Motor neuron (in vitro differentiated cells): Measurements from ENCODE around the gene GDPD5. TPM values are rescaled to one million over a fixed set of nuclear protein-coding genes. Genes with fewer than 3 reads are reported as not detected.

Source experiments
- ATAC-seq, 8 experiments: fragments of 200-7000 bp; cut with Tn5 transposase; replicated peaks in 6 of 8; 2 replicates each; pipeline ENCODE4 v1.8.0; 2021; ENCODE audit warnings: mild to moderate bottlenecking in 8 of 8, moderate library complexity in 8 of 8
- H3K27ac ChIP-seq, 2 donors: fragments of 250-450 bp; sonication (Bioruptor Pico); 2 replicates each; pipeline ENCODE4 v1.9.0; 2021; ENCODE audit warnings: antibody characterized with exemption in 2 of 2, mild to moderate bottlenecking in 2 of 2, moderate library complexity in 1 of 2
- H3K4me1 ChIP-seq, 2 donors: fragments of 250-450 bp; sonication (Bioruptor Pico); replicated peaks in 1 of 2; 2 replicates each; pipeline ENCODE4 v1.6.1; 2021; ENCODE audit warnings: antibody characterized with exemption in 2 of 2, mild to moderate bottlenecking in 2 of 2, moderate library complexity in 1 of 2
- H3K4me3 ChIP-seq, 5 donors: fragments of 250-450 bp; sonication (Bioruptor Pico); 2 replicates each; pipeline ENCODE4 v1.9.0; 2021; ENCODE audit warnings: antibody characterized with exemption in 5 of 5, mild to moderate bottlenecking in 5 of 5, moderate library complexity in 4 of 5
- WGBS, 10 experiments: fragments of 450-650 bp; shearing (Covaris generic); methylation state at CpG; one replicate each; pipeline ENCODE4 v1.0.0; 2022; 5-methylcytosine and 5-hydroxymethylcytosine counted together
- in situ Hi-C, 9 experiments: fragments of 400-800 bp; cut with MboI; loops; one replicate each; pipeline ENCODE4 v1.15.0; 2021; ENCODE audit warnings: low sequenced_read_pairs in 9 of 9, low pct_unique_long_range_greater_than_20kb in 2 of 9; ENCODE audit not compliant: unreplicated experiment in 9 of 9
- total RNA-seq, 8 experiments: library from RNA; unstranded; fragments of 300-600 nt; gene quantifications; 2 replicates each; pipeline versions ENCODE4 v1.2.3 to v1.2.4, GENCODE V29; 2022

Gene GDPD5
- total RNA-seq, 8 experiments from 2014 or later: 3.2 to 28.2 (median 16.1) TPM

DNA sequence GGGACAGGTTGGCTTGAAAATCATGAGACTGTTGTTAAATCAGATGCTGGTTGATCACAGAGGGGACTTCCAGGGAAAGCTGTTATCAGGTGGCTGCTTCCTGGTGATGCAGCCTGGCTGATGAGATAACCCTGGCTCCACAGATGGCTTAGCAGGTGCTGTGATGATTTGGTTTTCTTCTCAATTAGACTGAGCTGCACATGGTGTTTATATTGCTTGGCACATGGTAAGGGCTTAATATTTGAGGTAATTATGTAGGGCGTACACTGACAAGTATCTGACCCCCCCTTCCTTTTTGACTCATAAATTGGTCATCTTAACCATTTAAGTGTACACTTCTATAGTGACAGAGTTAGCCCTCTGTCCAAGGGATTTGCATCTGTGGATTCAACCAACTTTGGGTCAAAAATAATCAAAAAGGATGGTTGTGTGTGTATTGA, 119.4 kb downstream of the GDPD5 start:
- Histone ChIP-seq H3K4me1 (peaks cover 12% of the 10 kb centered on the region in 2 donors), H3K4me3 (no peak overlapping the region), H3K27ac (no peak overlapping the region)
- WGBS, 10 experiments: 0 to 100% (median 74%) methylated on average over 1 of the region's 1 CpG; no CpG with 5 or more reads in 6 of the 10 experiments
- peak in 1 of 8 experiments; percentile 37 for ATAC-seq
- in situ Hi-C loops: no loop called here

DNA sequence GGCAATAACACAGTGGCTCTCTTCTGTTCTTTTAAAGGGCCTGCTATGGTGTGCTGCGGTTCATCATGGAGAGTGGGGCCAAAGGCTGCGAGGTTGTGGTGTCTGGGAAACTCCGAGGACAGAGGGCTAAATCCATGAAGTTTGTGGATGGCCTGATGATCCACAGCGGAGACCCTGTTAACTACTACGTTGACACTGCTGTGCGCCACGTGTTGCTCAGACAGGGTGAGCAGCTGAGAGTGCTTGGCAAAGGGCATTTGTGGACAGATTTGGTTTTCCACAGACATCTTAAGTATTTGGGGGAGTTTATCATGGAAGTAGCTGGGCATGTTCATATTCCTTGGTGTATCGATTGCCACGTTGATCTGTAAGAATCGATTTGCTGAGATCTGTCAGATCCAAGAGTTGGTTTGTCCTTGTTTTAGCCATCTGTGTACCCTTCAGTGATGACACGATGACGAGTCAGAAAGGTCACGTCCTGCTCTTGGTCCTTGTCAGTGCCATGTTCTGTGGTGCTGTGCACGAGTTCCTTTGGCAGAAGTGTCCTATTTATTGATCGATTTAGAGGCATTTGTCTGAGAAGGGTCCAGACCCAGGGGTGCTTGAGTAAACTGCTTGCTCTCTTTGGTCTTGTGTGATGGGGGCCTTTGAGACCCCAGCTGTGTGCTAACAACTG, 121.6 kb downstream of the GDPD5 start:
- peaks cover 16 to 18% of the 10 kb centered on the region in 2 donors for H3K4me1 ChIP-seq
- ATAC-seq: no peak

DNA sequence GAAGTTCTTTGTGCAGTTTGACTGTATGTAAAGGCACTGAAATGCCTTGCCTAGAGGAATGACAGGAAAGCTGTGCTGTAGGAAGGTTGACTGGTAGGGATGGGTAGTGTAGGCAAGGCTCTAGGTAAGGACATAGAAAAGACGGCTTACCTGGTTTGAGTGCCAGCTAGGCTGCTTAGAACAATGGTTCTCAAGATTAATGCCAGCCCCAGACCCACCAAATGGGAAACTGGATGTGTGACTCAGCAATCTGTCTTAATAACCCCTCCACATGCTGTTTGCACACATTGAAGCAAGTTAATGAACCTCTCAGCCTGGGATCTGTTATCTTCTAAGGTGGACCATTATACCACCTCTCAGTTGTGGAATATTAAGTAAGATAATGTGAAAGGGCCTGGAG, 122.7 kb downstream of the GDPD5 start:
- in situ Hi-C loops: no loop called here
- 38 to 100% (median 100%) methylated on average over 1 of the region's 1 CpG; no CpG with 5 or more reads in 5 of the 10 experiments for whole genome bisulfite sequencing, 10 experiments
- Histone ChIP-seq H3K4me1 (peaks cover 16 to 20% of the 10 kb centered on the region in 2 donors), H3K27ac (no peak overlapping the region), H3K4me3 (no peak overlapping the region)
- ATAC-seq: no peak

More for the DNA sequence above, 121.6 kb downstream of the GDPD5 start:
- in situ Hi-C loops: no loop called here
- Histone ChIP-seq H3K27ac (no peak overlapping the region), H3K4me3 (no peak overlapping the region)
- 67 to 100% (median 94%) methylated on average over 2 to 13 of the region's 15 CpGs; no CpG with 5 or more reads in 3 of the 10 experiments for WGBS, 10 experiments

DNA sequence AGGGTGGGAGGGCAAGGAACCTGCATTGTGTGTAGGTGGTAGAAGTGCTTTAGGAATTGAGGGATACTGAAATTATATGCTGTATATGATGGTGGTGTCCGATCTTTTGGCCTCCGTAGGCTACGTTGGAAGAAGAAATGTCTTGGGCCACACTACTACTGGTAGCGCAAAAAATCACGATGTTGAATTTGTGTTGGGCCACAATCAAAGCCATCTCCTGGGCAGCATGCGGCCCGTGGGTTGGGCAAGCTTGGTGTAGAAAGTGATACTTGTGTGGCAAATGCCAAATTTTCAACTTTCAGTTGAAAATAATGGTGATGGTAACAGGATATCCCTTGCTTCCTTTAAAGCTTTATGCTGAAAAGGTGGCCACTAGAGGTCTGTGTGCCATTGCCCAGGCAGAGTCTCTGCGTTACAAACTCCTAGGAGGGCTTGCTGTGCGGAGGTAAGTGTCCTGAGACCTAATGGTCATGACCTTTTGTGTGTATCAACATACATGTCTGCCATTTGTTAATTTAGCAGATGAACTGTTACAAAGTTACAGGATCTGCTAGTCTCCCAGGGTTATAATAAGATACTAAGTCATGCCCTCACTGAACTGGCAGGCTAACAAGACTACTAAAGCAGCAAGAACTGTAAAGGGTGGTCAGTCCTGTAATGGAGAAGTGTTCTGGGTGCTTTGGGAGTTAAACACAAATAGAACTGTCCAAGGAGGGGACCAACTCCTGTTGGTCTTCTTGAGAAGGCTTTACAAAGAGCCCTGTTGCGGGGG, 123.6 kb downstream of the GDPD5 start:
- 66 to 100% (median 96%) methylated on average over 2 to 10 of the region's 10 CpGs for WGBS, 10 experiments
- in situ Hi-C loops: no loop called here
- Histone ChIP-seq H3K27ac (no peak overlapping the region), H3K4me3 (no peak overlapping the region), H3K4me1 (peaks cover 16 to 20% of the 10 kb centered on the region in 2 donors)
- ATAC-seq: no peak

DNA sequence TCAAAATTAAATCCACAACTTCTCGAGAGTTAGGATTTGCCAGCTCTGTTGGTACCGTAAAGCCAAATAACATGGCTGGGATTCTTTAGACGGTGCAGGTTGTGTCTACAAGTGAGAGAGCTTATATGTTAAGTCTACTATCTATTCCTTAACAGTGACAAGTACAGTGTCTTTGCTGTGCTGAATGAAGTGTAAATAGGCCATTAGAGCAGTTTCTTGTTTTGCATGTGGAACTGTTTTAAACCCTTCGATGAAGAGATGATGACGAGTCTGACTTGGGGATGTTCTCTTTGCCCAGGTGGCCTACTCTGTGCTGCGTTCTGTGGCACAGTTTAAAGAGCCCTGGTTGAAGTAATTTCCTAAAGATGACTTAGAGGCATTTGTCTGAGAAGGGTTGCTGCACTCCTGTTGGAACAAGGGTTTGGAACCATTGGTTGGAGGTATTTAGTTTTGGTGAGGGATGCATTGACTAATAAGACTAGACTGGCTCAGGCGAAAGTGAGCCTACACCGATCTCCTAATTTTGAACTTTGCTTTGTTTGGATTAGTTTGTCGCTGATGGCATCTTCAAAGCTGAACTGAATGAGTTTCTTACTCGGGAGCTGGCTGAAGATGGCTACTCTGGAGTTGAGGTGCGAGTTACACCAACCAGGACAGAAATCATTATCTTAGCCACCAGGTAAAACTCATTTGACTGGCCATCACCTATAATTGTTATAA, 125.4 kb downstream of the GDPD5 start:
- 0 to 9% (median 0%) methylated on average over 1 to 10 of the region's 11 CpGs for WGBS, 10 experiments
- in situ Hi-C loops: no loop called here
- peak in 2 of 8 experiments; percentile 4 to 6 for ATAC-seq
- H3K27ac ChIP-seq: peak overlapping the region; percentile 87 to 96
- H3K4me1 ChIP-seq: peaks cover 16 to 20% of the 10 kb centered on the region in 2 donors
- peak overlapping the region; percentile 50 to 98 (median 90) for H3K4me3 ChIP-seq

DNA sequence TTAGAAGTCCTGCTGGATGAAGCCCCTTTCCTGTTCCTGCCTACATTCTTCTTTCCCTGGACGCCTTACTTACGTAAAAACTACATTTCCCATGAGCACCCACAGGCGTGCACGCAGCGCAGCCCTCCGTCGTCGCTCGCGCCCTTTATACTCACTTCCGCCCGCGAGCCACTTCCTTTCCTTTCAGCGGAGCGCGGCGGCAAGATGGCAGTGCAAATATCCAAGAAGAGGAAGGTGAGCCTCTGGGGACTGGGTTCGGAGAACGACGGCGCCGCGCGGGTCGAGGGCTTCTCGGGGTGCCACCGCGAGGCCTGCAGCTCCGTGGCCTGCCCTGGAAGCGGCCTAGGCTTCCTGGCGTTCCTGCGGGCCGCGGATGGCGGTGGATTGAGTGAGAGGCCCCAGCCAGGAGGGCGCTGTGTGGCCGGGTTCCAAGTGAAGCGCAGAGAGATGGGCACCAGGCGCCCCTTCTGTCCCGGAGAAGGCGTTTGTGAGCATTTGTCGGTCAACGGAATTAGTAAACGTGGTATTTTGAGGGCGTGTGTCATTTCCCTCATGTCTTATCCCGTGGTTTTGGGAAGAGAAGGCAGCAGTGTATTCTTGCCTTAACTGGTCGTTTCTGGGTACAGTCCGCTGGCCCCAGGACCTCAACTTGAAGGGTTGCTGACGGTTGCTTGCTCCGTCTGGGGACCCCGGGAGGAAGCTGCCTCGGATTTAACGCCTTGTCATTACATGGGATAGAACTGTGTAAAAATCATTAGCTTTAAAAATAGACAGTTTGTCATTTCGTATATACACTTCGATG, 126.2 kb downstream of the GDPD5 start, which contains the start of gene RPS3:
Gene RPS3 (plus strand): TSS at position 175 of the 802 bp plus-strand sequence. CDS start 30 bp downstream, at position 205.
- peaks cover 16 to 20% of the 10 kb centered on the region in 2 donors for H3K4me1 ChIP-seq
- peak within 1 kb of the TSS; percentile 50 to 98 (median 90) for H3K4me3 ChIP-seq
- 0 to 2% (median 0%) methylated on average over 1 to 18 of the region's 55 CpGs for WGBS, 10 experiments
- ATAC-seq: peak; percentile 84 to 99 (median 97)
- in situ Hi-C loops: loop anchor here in 3 of 9 experiments (25.0 kb wide), 2 partner anchors 112 to 138 kb away; partner anchors contain the start of gene GDPD5 (in 2 of the 3)
- peak within 1 kb of the TSS; percentile 87 to 96 for H3K27ac ChIP-seq

DNA sequence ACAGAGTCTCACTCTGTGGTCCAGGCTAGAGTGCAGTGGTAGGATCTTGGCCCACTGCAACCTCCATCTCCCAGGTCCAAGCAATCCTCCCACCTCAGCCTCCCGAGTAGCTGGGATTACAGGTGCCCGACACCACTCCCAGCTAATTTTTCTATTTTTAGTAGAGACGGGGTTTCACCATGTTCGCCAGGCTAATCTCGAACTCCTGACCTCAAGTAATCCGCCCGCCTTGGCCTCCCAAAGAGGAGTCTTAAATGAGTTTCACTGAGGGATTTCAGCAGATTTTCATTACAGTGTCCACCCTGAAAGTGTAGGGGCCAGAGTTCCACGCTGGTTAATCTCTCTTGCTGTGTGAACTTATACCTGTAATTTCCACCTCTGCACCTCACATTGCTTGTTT, 126.8 kb downstream of the GDPD5 start:
- no peak overlapping the region for H3K27ac ChIP-seq
- 32 to 100% (median 64%) methylated on average over 1 to 8 of the region's 8 CpGs; no CpG with 5 or more reads in 3 of the 10 experiments for WGBS, 10 experiments
- no peak for ATAC-seq
- H3K4me1 ChIP-seq: peaks cover 16 to 20% of the 10 kb centered on the region in 2 donors
- H3K4me3 ChIP-seq: peak overlapping the region in 3 of 5 donors; percentile 90 to 98 (median 98)
- in situ Hi-C loops: loop anchor here in 3 of 9 experiments (25.0 kb wide), 2 partner anchors 112 to 138 kb away; partner anchors contain the start of gene GDPD5 (in 2 of the 3)

DNA sequence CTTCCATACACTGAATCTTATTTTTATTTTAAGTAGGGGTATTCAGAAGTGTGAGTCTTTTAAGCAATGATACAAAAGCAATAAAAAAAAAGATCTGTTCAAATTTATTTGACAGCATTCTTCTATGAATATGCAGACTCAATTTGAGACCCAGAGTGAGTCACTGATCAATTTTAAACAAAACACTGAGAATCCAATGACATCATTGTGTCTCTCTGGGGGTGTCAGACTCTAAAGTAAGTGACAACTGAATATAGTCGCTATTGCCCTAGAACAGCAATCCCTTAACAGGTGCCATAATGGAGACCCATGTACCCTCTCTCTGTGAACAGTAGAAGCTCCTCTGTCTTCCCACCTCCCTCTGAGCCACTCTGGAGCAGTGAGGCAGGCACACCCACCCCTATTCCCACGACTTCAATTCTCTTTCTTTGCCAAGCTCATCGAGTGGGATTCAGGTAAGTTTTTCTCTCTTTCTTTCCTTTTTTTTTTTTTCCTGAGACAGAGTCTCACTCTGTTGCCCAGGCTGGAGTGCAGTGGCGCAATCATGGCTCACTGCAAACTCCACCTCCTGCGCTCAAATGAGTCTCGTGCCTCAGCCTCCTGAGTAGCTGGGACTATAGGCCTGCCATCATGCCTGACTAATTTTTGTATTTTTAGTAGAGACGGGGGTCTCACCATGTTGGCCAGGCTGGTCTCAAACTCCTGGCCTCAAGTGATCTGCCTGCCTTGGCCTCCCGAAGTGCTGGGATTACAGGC, 131.5 kb downstream of the GDPD5 start:
- ATAC-seq: peak in 6 of 8 experiments; percentile 27 to 95 (median 72)
- H3K4me3 ChIP-seq: no peak overlapping the region
- in situ Hi-C loops: loop anchor here in 3 of 9 experiments (25.0 kb wide), 2 partner anchors 107 to 143 kb away; partner anchors contain the start of gene GDPD5 (in 2 of the 3)
- no peak overlapping the region for H3K27ac ChIP-seq
- H3K4me1 ChIP-seq: peaks cover 0 to 3% of the 10 kb centered on the region in 2 donors
- WGBS, 10 experiments: 29 to 100% (median 58%) methylated on average over 1 to 8 of the region's 8 CpGs

DNA sequence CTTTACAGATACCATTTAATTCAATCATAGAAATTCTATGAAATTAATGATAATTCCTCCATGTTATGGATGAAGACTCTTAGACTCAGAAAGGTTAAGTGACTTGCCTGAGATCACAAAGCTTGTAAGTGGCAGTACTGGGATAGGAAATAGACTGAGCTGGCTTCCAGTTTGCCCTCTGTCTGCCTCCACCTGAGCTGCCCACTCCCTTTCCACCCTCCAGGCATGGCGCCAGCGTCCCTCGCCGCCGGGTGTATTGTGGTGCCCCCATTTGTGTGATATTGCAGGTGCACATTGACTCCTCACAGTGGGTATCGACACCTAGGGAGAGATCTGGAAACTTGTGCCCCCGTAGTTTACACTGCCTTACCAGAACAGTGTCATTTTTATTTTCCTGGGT, 135.8 kb downstream of the GDPD5 start:
- ATAC-seq: no peak
- Histone ChIP-seq H3K27ac (no peak overlapping the region), H3K4me1 (peaks cover 0 to 7% of the 10 kb centered on the region in 2 donors), H3K4me3 (no peak overlapping the region)
- in situ Hi-C loops: loop anchor here (10.0 to 25.0 kb wide), 5 partner anchors 95 to 147 kb away; partner anchors contain the start of gene GDPD5 (in 2 of the 9)
- WGBS, 10 experiments: 38 to 93% (median 93%) methylated on average over 3 to 5 of the region's 7 CpGs; no CpG with 5 or more reads in 7 of the 10 experiments

DNA sequence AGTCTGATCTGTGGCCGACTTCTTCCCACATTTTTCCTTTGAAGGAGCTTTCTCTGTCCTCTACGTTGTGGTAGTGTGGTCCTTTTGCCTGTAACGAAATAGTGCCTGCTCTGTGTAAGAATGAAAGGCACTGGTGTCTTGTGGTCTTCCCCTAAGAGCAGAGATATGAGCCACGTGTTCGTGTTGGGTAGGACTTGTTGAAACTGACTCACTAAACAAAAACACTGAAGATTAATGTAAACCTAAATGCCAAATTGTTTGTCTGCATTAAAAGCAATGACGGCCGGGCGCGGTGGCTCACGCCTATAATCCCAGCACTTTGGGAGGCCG, 136.5 kb downstream of the GDPD5 start:
- Histone ChIP-seq H3K27ac (no peak overlapping the region), H3K4me1 (peaks cover 0 to 7% of the 10 kb centered on the region in 2 donors), H3K4me3 (no peak overlapping the region)
- 0 to 94% (median 80%) methylated on average over 1 to 4 of the region's 11 CpGs; no CpG with 5 or more reads in 5 of the 10 experiments for WGBS, 10 experiments
- no peak for ATAC-seq
- in situ Hi-C loops: loop anchor here (10.0 to 25.0 kb wide), 5 partner anchors 94 to 148 kb away; partner anchors contain the start of gene GDPD5 (in 2 of the 9)
